ENCODE results near the gene KCTD21. TPM values are rescaled to one million over a fixed set of nuclear protein-coding genes. Genes with fewer than 3 reads are reported as not detected.
A peak's percentile ranks its signal among the peaks of the same experiment; 100 is the strongest.

Gene KCTD21
- total and polyA plus RNA-seq, 8 donors: 8.4 to 12.0 (median 9.2) TPM

DNA sequence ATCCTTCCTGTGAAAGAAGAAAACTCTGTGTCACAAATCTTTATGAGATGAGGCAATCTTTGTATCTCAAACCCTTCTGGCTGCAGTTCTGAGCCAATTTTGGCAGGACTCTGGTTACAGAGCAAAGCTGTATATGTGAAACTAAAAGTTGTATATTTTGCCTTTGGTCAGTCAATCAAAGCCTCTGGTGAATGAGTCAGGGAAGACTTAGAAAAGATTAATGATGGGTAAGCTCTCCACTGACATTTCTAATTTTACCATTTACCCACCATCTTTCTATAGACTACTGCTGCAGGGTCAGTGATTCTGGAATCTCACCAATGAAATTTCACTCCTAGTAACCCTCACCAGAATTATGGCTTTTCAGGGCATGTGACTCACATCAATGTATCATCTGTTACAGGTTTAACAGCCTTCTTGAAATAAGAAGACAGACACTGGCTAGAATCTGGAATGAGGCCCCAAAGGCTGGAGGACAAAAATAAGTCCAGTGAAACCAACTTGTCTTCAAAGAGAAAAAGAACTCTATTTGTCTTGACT, 43.6 kb upstream of the KCTD21 start:
- TF ChIP-seq, protein P1, sequence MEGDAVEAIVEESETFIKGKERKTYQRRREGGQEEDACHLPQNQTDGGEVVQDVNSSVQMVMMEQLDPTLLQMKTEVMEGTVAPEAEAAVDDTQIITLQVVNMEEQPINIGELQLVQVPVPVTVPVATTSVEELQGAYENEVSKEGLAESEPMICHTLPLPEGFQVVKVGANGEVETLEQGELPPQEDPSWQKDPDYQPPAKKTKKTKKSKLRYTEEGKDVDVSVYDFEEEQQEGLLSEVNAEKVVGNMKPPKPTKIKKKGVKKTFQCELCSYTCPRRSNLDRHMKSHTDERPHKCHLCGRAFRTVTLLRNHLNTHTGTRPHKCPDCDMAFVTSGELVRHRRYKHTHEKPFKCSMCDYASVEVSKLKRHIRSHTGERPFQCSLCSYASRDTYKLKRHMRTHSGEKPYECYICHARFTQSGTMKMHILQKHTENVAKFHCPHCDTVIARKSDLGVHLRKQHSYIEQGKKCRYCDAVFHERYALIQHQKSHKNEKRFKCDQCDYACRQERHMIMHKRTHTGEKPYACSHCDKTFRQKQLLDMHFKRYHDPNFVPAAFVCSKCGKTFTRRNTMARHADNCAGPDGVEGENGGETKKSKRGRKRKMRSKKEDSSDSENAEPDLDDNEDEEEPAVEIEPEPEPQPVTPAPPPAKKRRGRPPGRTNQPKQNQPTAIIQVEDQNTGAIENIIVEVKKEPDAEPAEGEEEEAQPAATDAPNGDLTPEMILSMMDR (IDR thresholded peaks at IDR 0.05): no peak
- Histone ChIP-seq H3K27ac (no peak overlapping the region), H3K36me3 (peaks cover 0 to under 1% of the 10 kb centered on the region in 2 donors), H3K9me3 (no peaks in the 10 kb centered on the region), H3K4me3 (no peak overlapping the region), H3K27me3 (no peaks in the 10 kb centered on the region), H3K4me1 (peaks cover 0 to 26% of the 10 kb centered on the region in 2 donors)
- intact Hi-C loops (cut with DNase I): no loop called here
- ATAC-seq (no peak), DNase-seq (peak in 1 of 4 donors; percentile 54)

GRCh38 chr11:78230161-78230877, 41.9 kb upstream of the KCTD21 start:
- intact Hi-C loops (cut with DNase I): no loop called here
- no peak for DNase-seq
- Histone ChIP-seq H3K4me3 (no peak overlapping the region), H3K27me3 (no peaks in the 10 kb centered on the region), H3K36me3 (peaks cover 0 to 18% of the 10 kb centered on the region in 2 donors), H3K4me1 (peaks cover 0 to 26% of the 10 kb centered on the region in 2 donors), H3K9me3 (no peaks in the 10 kb centered on the region), H3K27ac (peak overlapping the region in 1 of 2 donors; percentile 33)
- TF ChIP-seq, protein P1 (IDR thresholded peaks at IDR 0.05): no peak
- no peak for ATAC-seq

GRCh38 chr11:78229106-78229505, 40.7 kb upstream of the KCTD21 start:
- no peak for ATAC-seq
- H3K27ac ChIP-seq: peak overlapping the region in 1 of 2 donors; percentile 28
- intact Hi-C loops (cut with DNase I): loop anchor here in 1 of 2 donors (10.0 kb wide), 2 partner anchors 186 to 336 kb away; partner anchors contain the start of gene GAB2

GRCh38 chr11:78228467-78228866, 40.0 kb upstream of the KCTD21 start:
- H3K36me3 ChIP-seq: peaks cover 0 to 36% of the 10 kb centered on the region in 2 donors
- H3K9me3 ChIP-seq: no peaks in the 10 kb centered on the region
- H3K27ac ChIP-seq: no peak overlapping the region
- H3K27me3 ChIP-seq: no peaks in the 10 kb centered on the region
- H3K4me1 ChIP-seq: peaks cover 0 to 26% of the 10 kb centered on the region in 2 donors
- H3K4me3 ChIP-seq: no peak overlapping the region
- ATAC-seq (peak; percentile 88), DNase-seq (peak in 1 of 4 donors; percentile 62)
- TF ChIP-seq, protein P1 (IDR thresholded peaks at IDR 0.05): peak; percentile 39 to 51
- intact Hi-C loops (cut with DNase I): loop anchor here in 1 of 2 donors (10.0 kb wide), 2 partner anchors 186 to 336 kb away; partner anchors contain the start of gene GAB2

More at GRCh38 chr11:78229106-78229505, 40.7 kb upstream of the KCTD21 start:
- Histone ChIP-seq H3K27me3 (no peaks in the 10 kb centered on the region), H3K36me3 (peaks cover 0 to 30% of the 10 kb centered on the region in 2 donors), H3K4me3 (no peak overlapping the region), H3K9me3 (no peaks in the 10 kb centered on the region), H3K4me1 (peaks cover 0 to 26% of the 10 kb centered on the region in 2 donors)
- TF ChIP-seq, protein P1 (IDR thresholded peaks at IDR 0.05): no peak
- DNase-seq: no peak

DNA sequence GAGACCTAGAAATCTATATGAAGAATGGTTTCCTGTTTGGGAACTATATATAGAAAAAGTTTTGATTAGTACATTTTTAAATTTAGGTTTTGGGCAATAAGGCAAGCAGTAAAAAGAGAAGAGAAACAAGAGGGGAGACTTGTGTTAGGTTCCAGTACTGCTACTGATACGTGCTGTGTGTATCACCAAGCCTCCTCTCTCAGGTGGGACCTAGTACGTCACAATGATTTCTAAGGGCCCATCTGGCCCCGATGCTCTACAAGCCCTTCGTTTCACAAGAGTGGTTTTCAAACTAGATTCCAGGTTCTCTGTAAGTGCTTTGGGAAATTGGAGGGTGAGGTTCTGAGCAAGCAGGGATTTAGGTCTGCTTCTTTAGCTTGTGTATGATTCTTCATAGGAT, 39.5 kb upstream of the KCTD21 start:
- no peaks in the 10 kb centered on the region for H3K27me3 ChIP-seq
- no peak overlapping the region for H3K27ac ChIP-seq
- no peak overlapping the region for H3K4me3 ChIP-seq
- peaks cover 0 to 26% of the 10 kb centered on the region in 2 donors for H3K4me1 ChIP-seq
- TF ChIP-seq, protein P1 (IDR thresholded peaks at IDR 0.05): no peak
- peaks cover 0 to 41% of the 10 kb centered on the region in 2 donors for H3K36me3 ChIP-seq
- no peaks in the 10 kb centered on the region for H3K9me3 ChIP-seq
- ATAC-seq (no peak), DNase-seq (no peak)
- intact Hi-C loops (cut with DNase I): loop anchor here in 1 of 2 donors (10.0 kb wide), 2 partner anchors 187 to 337 kb away; partner anchors contain the start of gene GAB2
